Lung (tissue), 12 donors: ENCODE data around the gene SLC5A6. TPM values are rescaled to one million over a fixed set of nuclear protein-coding genes. Genes with fewer than 3 reads are reported as not detected.

Experiments used
- ATAC-seq: fragments of 200-7000 bp; cut with Tn5 transposase; one replicate; pipeline ENCODE4 v1.9.1; 2020; ENCODE audit warnings: moderate number of reproducible peaks; ENCODE audit not compliant: insufficient read depth, low FRiP score
- DNase-seq, 3 donors: peaks; one replicate each; pipeline ENCODE4 v3.0.0-alpha.2; 2013 to 2017
- H3K27ac ChIP-seq, 2 donors: one replicate each; pipeline ENCODE4 v1.5.1; 2013; ENCODE audit warnings: mild to moderate bottlenecking in 2 of 2, moderate library complexity in 2 of 2, control low read depth in 1 of 2, inconsistent platforms in 1 of 2, low read depth in 1 of 2, low read length in 1 of 2
- H3K27me3 ChIP-seq, 3 donors: one replicate each; pipeline ENCODE4 v1.5.1; 2013; ENCODE audit warnings: low read length in 2 of 3; ENCODE audit not compliant: control insufficient read depth in 3 of 3, insufficient read depth in 3 of 3
- H3K36me3 ChIP-seq, 4 donors: one replicate each; pipeline ENCODE4 v1.5.1; 2013; ENCODE audit warnings: low read length in 4 of 4, mild to moderate bottlenecking in 1 of 4, moderate library complexity in 1 of 4; ENCODE audit not compliant: control insufficient read depth in 4 of 4, insufficient read depth in 4 of 4
- H3K4me1 ChIP-seq, 5 donors: one replicate each; pipeline ENCODE4 v1.5.1; 2013; ENCODE audit warnings: low read length in 5 of 5, mild to moderate bottlenecking in 2 of 5, moderate library complexity in 1 of 5; ENCODE audit not compliant: control insufficient read depth in 5 of 5, insufficient read depth in 5 of 5
- H3K4me3 ChIP-seq: one replicate; pipeline ENCODE4 v1.5.1; 2013; ENCODE audit warnings: mild to moderate bottlenecking, control low read depth, moderate library complexity
- H3K9ac ChIP-seq, 2 donors: one replicate each; pipeline ENCODE4 v1.5.1; 2013; ENCODE audit warnings: low read length in 2 of 2, control low read depth in 1 of 2; ENCODE audit not compliant: insufficient read depth in 1 of 2
- H3K9me3 ChIP-seq, 4 donors: one replicate each; pipeline ENCODE4 v1.5.1; 2013; ENCODE audit warnings: low read length in 3 of 4, mild to moderate bottlenecking in 1 of 4, moderate library complexity in 1 of 4; ENCODE audit not compliant: control insufficient read depth in 4 of 4, insufficient read depth in 3 of 4
- CTCF ChIP-seq: IDR thresholded peaks from 2 replicates; pipeline ENCODE4 v1.5.1; 2012; ENCODE audit warnings: mild to moderate bottlenecking; ENCODE audit errors: control extremely low read depth, extremely low read depth
- WGBS, 2 donors: extraction: QIAGEN DNeasy Blood & Tissue Kit; methylation state at CpG; one replicate each; pipeline ENCODE4 v1.1.7; 2013; 5-methylcytosine and 5-hydroxymethylcytosine counted together
- polyA plus RNA-seq, 2 donors: library from polyadenylated mRNA; stranded (reverse); fragments of 200-250 nt; gene quantifications; one replicate each; pipeline ENCODE4 v1.2.1, GENCODE V29; 2013
- total RNA-seq, 2 donors: library from RNA; depleted of rRNA in 1 of 2; stranded (reverse); fragments of >200 nt in 1 of 2; gene quantifications; one replicate each; pipeline ENCODE4 v1.2.1, GENCODE V29; 2014 to 2021
- donor health status: control.
- donor health status: control.
- donor health status: Bipolar disorder and iron deficiency.
- donor health status: healthy.
- donor health status: DM: yes; HTN: yes; CAD: no.

The SLC5A6 gene
- total and polyA plus RNA-seq, 4 donors: 12.1 to 33.1 (median 23.9) TPM

GRCh38 chr2:27203741-27204140, 8.3 kb downstream of the SLC5A6 start:
- no peak for TF ChIP-seq CTCF
- no peak overlapping the region for H3K4me3 ChIP-seq
- DNase-seq (no peak), ATAC-seq (no peak)
- H3K36me3 ChIP-seq: peaks cover 3 to 67% (median 24%) of the 10 kb centered on the region in 4 donors
- no peaks in the 10 kb centered on the region for H3K4me1 ChIP-seq
- H3K27me3 ChIP-seq: no peaks in the 10 kb centered on the region
- no peak overlapping the region for H3K9ac ChIP-seq
- WGBS, 2 donors: 90 to 95% methylated on average over 9 of the region's 9 CpGs
- H3K27ac ChIP-seq: no peak overlapping the region
- H3K9me3 ChIP-seq: no peaks in the 10 kb centered on the region

DNA sequence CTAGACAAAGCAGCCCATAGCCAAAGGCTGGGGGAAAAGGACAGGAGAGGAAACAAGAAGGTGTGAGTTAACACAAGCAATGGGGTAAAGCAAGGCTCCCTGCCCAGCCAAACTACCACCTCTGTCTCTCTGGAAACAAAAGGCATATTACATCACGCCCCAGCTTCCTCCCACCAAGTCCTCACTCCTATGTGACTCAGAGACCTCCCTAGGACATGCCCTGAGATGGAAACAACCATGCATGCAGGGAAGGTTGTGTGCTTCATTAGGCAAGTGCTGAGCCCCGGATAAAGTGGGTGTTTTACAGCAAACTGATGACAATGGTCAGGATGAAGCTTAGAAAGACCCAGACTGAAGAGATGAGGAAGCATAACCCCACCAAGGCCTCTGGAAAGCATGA, 9.2 kb downstream of the SLC5A6 start:
- ATAC-seq (no peak), DNase-seq (no peak)
- Histone ChIP-seq H3K36me3 (peaks cover 3 to 59% (median 24%) of the 10 kb centered on the region in 4 donors), H3K27me3 (no peaks in the 10 kb centered on the region), H3K4me1 (no peaks in the 10 kb centered on the region), H3K4me3 (no peak overlapping the region), H3K9ac (no peak overlapping the region), H3K27ac (no peak overlapping the region), H3K9me3 (no peaks in the 10 kb centered on the region)
- no peak for TF ChIP-seq CTCF
- 59 to 83% methylated on average over 2 of the region's 2 CpGs for WGBS, 2 donors

- no peak for TF ChIP-seq CTCF
- H3K4me3 ChIP-seq: no peak overlapping the region
- no peak overlapping the region for H3K9ac ChIP-seq
- H3K36me3 ChIP-seq: peaks cover 0 to 50% (median 19%) of the 10 kb centered on the region in 4 donors
- 94 to 97% methylated on average over 7 of the region's 7 CpGs for WGBS, 2 donors
- H3K27me3 ChIP-seq: no peaks in the 10 kb centered on the region
- H3K9me3 ChIP-seq: no peaks in the 10 kb centered on the region
- no peak overlapping the region for H3K27ac ChIP-seq
- H3K4me1 ChIP-seq: no peaks in the 10 kb centered on the region
- DNase-seq (no peak), ATAC-seq (no peak)
Measured at GRCh38 chr2:27201675-27202074, 10.4 kb downstream of the SLC5A6 start.

DNA sequence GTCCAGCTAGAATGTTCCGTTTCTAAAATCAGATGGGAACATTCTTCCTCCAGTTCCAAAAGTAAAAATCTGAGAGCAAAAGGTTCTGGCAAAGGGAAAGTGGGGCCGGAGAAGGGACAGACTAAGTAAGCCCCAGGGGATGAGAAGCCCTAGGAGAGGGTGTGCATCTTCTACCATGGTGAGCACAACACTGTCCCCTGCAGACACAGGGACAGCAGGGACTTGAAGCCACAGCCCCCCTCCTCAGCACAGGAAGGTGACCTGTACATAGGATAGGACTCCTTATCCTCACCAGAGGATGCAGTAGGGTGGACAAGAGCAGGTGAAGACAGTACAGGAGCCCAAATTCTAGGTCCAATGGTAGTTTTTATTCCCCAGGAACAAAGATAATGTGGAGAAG, 12.8 kb downstream of the SLC5A6 start:
- no peak for DNase-seq
- H3K9me3 ChIP-seq: no peaks in the 10 kb centered on the region
- H3K27me3 ChIP-seq: no peaks in the 10 kb centered on the region
- WGBS, 2 donors: 90 to 95% methylated on average over 2 of the region's 2 CpGs
- peaks cover 0 to 32% (median 6%) of the 10 kb centered on the region in 4 donors for H3K36me3 ChIP-seq
- no peak overlapping the region for H3K27ac ChIP-seq
- H3K4me1 ChIP-seq: no peaks in the 10 kb centered on the region
- H3K4me3 ChIP-seq: no peak overlapping the region
- no peak overlapping the region for H3K9ac ChIP-seq
- no peak for TF ChIP-seq CTCF
- ATAC-seq: no peak
